ENCODE data around the gene DPY19L1.
"Not testable (repeated sequence)": the region's sequence is repeated elsewhere in the genome, so short reads cannot be mapped to it uniquely, and the experiment has no call there.

DPY19L1 gene

DNA sequence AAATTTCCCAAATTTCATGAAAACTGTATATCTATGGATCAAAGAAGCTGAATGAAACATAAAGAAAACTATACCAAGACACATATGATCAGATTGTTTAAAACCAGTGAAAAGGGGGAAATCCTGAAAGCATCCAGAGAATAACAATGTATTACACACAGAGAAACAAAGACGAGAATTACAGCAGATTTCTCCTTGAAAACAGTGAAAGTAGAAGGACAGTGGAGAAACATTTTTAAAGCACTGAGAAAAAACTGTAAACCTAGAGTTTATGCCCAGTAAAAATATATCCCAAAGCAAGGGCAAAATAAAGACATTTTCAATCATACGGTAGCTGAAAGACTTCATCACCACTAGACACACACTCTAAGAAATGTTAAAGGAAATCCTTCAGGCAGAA, 121.0 kb downstream of the DPY19L1 start:
- DNase-seq = no peak

DNA sequence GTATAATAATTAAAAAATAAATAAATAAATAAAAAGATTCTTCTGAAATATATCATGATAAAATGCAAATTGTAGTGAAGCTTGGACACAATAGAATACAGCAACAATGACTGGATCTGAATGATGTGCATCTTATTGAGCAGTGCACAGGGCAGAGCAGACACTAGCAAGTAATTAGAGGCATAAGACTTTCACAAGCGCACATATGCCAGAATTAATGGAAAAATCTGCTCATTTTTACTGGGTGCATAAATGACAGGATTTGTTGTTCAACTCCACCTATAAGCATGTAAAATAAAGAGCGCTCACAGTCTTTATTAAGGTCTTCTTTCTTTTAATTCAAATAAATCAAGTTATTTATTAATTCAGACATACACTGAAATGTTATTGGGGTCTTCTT, 125.0 kb downstream of the DPY19L1 start:
- no peak for DNase-seq

DNA sequence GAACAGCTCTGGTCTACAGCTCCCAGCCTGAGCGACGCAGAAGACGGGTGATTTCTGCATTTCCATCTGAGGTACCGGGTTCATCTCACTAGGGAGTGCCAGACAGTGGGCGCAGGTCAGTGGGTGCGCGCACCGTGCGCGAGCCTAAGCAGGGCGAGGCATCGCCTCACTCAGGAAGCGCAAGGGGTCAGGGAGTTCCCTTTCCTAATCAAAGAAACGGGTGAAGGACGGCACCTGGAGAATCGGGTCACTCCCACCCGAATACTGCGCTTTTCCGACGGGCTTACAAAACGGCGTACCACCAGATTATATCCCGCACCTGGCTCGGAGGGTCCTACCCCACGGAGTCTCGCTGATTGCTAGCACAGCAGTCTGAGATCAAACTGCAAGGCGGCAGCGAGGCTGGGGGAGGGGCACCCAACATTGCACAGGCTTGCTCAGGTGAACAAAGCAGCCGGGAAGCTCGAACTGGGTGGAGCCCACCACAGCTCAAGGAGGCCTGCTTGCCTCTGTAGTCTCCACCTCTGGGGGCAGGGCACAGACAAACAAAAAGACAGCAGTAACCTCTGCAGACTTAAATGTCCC, 130.9 kb downstream of the DPY19L1 start:
- not testable (repeated sequence) for DNase-seq

- no peak for DNase-seq
Observed at GRCh38 chr7:34904987-34905386, 132.3 kb downstream of the DPY19L1 start.

- not testable (repeated sequence) for DNase-seq
Observed at GRCh38 chr7:34903921-34904320, 133.4 kb downstream of the DPY19L1 start.

DNA sequence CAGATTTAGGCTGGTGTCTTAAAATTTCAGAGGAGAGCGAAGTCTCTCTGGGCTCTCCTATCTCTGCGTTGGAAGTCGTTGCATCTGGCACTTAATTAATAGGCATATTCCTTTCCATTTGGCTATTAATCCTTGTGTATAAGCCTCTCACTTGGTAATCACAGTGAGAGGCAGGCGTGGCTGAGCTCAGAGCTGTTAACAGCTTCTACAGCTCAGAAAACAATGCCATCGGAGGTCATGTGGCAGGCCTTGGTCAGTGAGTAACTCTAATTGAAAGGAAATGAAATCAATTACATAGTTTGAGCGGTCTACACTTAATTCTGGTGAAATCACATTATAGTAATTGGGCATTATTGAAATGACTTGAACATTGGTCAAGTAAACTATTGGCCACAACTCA, 135.1 kb downstream of the DPY19L1 start:
- DNase-seq = no peak

DNA sequence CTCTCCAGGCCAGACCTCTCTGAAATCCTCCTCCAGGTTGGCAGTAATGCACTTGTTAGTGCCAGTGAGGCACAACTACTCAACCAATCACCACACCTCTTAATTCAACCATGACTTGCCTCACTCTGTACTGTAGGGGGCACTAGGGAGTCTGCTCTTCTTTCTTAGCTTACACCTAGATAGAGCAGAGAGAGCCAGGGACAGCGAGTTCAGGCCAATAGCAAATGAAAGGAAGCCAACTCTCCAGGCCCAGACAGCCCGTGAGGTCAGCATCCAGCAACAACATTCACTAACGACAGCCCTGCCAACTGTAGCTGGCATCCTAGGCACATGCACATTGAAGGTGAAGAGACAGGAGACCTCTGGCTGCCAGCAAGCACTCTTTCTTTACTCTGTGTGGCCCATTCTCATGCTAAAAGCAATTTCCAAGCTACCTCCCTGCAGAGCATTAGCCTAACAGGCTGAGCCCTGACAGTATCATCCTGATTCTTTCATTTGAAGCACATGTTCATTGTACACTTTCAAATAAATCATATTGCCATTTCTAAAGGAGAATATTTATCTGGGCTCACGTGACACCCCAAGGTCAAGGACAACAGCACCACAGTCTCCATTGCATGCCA, 136.3 kb downstream of the DPY19L1 start:
- no peak for DNase-seq

DNA sequence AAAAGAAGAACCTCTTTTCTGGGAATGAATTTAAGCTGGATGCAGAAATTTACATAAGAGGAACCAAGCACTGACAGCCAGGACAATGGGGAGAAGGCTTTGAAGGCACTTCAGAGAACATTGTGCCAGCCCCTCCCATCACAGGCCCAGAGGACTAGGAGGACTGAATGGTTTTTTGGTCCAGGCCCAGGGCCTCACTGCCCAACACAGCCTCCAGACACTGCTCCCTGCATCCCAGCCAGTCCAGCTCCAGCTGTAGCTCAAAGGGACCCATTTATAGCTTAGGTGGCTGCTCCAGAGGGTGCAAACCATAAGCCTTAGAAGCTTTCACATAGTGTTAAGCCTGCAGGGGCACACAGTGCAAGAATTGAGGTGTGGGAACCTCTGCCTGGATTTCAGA, 142.1 kb downstream of the DPY19L1 start:
- DNase-seq = no peak

GRCh38 chr7:34889951-34890350, 147.3 kb downstream of the DPY19L1 start:
- no peak for DNase-seq

GRCh38 chr7:34886856-34887255, 150.4 kb downstream of the DPY19L1 start:
- DNase-seq = no peak

DNA sequence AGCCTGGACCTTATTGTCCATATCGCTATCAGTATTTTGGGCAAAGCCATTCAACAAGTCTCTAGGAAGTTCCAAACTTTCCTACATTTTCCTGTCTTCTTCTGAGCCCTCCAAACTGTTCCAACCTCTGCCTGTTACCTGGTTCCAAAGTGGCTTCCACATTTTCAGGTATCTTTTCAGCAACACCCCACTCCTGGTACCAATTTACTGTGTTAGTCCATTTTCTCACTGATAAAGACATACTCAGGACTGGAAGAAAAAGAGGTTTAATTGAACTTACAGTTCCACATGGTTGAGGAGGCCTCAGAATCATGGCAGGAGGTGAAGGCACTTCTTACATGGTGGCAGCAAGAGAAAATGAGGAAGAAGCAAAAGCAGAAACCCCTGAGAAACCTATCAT, 153.4 kb downstream of the DPY19L1 start:
- DNase-seq = not testable (repeated sequence)

GRCh38 chr7:34879871-34880270, 157.4 kb downstream of the DPY19L1 start:
- DNase-seq = no peak

- DNase-seq = not testable (repeated sequence)
Observed at GRCh38 chr7:34878944-34879735, 158.1 kb downstream of the DPY19L1 start.

Measured in COR-L47 (cell line).